Measurements from ENCODE around the gene CRIP3.
"Not testable (repeated sequence)": the region's sequence is repeated elsewhere in the genome, so short reads cannot be mapped to it uniquely, and the experiment has no call there.

CRIP3 gene

GRCh38 chr6:43306086-43306485, 2.5 kb downstream of the CRIP3 start:
- no peak for DNase-seq (ENCODE audit: low read depth)

- no peak for DNase-seq (ENCODE audit: low read depth)
Observed at GRCh38 chr6:43304882-43305281, 3.7 kb downstream of the CRIP3 start.

GRCh38 chr6:43304361-43304760, 4.3 kb downstream of the CRIP3 start:
- DNase-seq (ENCODE audit: low read depth), result no peak

GRCh38 chr6:43303751-43304331, 4.8 kb downstream of the CRIP3 start:
- no peak for DNase-seq (ENCODE audit: low read depth)

- not testable (repeated sequence) for DNase-seq (ENCODE audit: low read depth)
Observed at GRCh38 chr6:43303006-43303405, 5.6 kb downstream of the CRIP3 start.

- no peak for DNase-seq (ENCODE audit: low read depth)
Observed at GRCh38 chr6:43302126-43302525, 6.5 kb downstream of the CRIP3 start.

- no peak for DNase-seq (ENCODE audit: low read depth)
Observed at GRCh38 chr6:43301081-43301870, 7.3 kb downstream of the CRIP3 start.

GRCh38 chr6:43299338-43300293, 9.0 kb downstream of the CRIP3 start:
- DNase-seq (ENCODE audit: low read depth), result no peak

GRCh38 chr6:43298565-43299337, 9.9 kb downstream of the CRIP3 start:
- DNase-seq (ENCODE audit: low read depth), result no peak

- no peak for DNase-seq (ENCODE audit: low read depth)
Observed at GRCh38 chr6:43297644-43298564, 10.7 kb downstream of the CRIP3 start, which contains the start of gene SLC22A7. Gene SLC22A7 (plus strand): TSS chr6:43298260. CDS start chr6:43298359, 99 bp downstream.

GRCh38 chr6:43296780-43297497, 11.7 kb downstream of the CRIP3 start:
- DNase-seq (ENCODE audit: low read depth), result no peak

GRCh38 chr6:43295456-43295855, 13.2 kb downstream of the CRIP3 start:
- DNase-seq (ENCODE audit: low read depth), result no peak

GRCh38 chr6:43294536-43294935, 14.1 kb downstream of the CRIP3 start:
- DNase-seq (ENCODE audit: low read depth), result no peak

- no peak for DNase-seq (ENCODE audit: low read depth)
Observed at GRCh38 chr6:43293698-43294097, 14.9 kb downstream of the CRIP3 start.

GRCh38 chr6:43292763-43293318, 15.8 kb downstream of the CRIP3 start:
- DNase-seq (ENCODE audit: low read depth), result no peak

GRCh38 chr6:43292341-43292740, 16.3 kb downstream of the CRIP3 start:
- no peak for DNase-seq (ENCODE audit: low read depth)

GRCh38 chr6:43291708-43292107, 16.9 kb downstream of the CRIP3 start:
- DNase-seq (ENCODE audit: low read depth), result no peak

GRCh38 chr6:43290905-43291355, 17.7 kb downstream of the CRIP3 start:
- DNase-seq (ENCODE audit: low read depth), result no peak

GRCh38 chr6:43290339-43290904, 18.2 kb downstream of the CRIP3 start:
- no peak for DNase-seq (ENCODE audit: low read depth)
